GM12891 (cell line): ENCODE data around the gene SHISA9.

Source experiments
- POLR2A ChIP-seq: IDR thresholded peaks from 2 replicates; pipeline ENCODE4 v1.6.1; 2011; ENCODE audit warnings: low read depth, low read length, control low read depth
- POLR2AphosphoS5 ChIP-seq: IDR thresholded peaks from 2 replicates; pipeline ENCODE4 v1.6.1; 2011; ENCODE audit warnings: low read depth, low read length, control low read depth
- SPI1 ChIP-seq: IDR thresholded peaks from 2 replicates; pipeline ENCODE4 v1.6.1; 2011; ENCODE audit warnings: low read depth, low read length, control low read depth
- TAF1 ChIP-seq: IDR thresholded peaks from 2 replicates; pipeline ENCODE4 v1.6.1; 2011; ENCODE audit warnings: low read depth, low read length, control low read depth

- TF ChIP-seq POLR2A: no peak
- no peak for TF ChIP-seq POLR2AphosphoS5
- TF ChIP-seq TAF1: no peak
- no peak for TF ChIP-seq SPI1
Observed at GRCh38 chr16:13244770-13245169, 343.4 kb downstream of the SHISA9 start.
